Measurements from ENCODE around the gene SHKBP1. TPM values are rescaled to one million over a fixed set of nuclear protein-coding genes. Genes with fewer than 3 reads are reported as not detected.
A peak's percentile ranks its signal among the peaks of the same experiment; 100 is the strongest.
"Not testable (repeated sequence)": the region's sequence is repeated elsewhere in the genome, so short reads cannot be mapped to it uniquely, and the experiment has no call there.

Gene SHKBP1
- total RNA-seq, 1 experiment from 2014 or later = 43.0 TPM

- ChIA-PET POLR2A (ENCODE audit: unreplicated experiment) (no interaction called here), CTCF (no interaction called here)
- H3K9me2 ChIP-seq (replicated peaks; ENCODE audit: low read length) = no peaks in the 10 kb centered on the region
- H3K9ac ChIP-seq (ENCODE audit: low read length) = no peak overlapping the region
- no peaks in the 10 kb centered on the region for H3F3A ChIP-seq (ENCODE audit: low read length, unreplicated experiment)
- H3K4me3 ChIP-seq (ENCODE audit: low read length) = no peak overlapping the region
- no peak for ATAC-seq
- no peak for DNase-seq
- H2AFZ ChIP-seq (ENCODE audit: low read length) = no peak overlapping the region
- H3K4me2 ChIP-seq (ENCODE audit: low read length) = no peak overlapping the region
- no peaks in the 10 kb centered on the region for H4K20me1 ChIP-seq (ENCODE audit: low read length)
- no peaks in the 10 kb centered on the region for H3K4me1 ChIP-seq (ENCODE audit: insufficient read depth, low read length)
- TF ChIP-seq EZH2 (IDR thresholded peaks at IDR 0.05; ENCODE audit: low read length, unreplicated experiment) = no peak
- no peak for TF ChIP-seq EZH2phosphoT487 (IDR thresholded peaks at IDR 0.05; ENCODE audit: borderline replicate concordance, low read length)
- TF ChIP-seq, protein P1, sequence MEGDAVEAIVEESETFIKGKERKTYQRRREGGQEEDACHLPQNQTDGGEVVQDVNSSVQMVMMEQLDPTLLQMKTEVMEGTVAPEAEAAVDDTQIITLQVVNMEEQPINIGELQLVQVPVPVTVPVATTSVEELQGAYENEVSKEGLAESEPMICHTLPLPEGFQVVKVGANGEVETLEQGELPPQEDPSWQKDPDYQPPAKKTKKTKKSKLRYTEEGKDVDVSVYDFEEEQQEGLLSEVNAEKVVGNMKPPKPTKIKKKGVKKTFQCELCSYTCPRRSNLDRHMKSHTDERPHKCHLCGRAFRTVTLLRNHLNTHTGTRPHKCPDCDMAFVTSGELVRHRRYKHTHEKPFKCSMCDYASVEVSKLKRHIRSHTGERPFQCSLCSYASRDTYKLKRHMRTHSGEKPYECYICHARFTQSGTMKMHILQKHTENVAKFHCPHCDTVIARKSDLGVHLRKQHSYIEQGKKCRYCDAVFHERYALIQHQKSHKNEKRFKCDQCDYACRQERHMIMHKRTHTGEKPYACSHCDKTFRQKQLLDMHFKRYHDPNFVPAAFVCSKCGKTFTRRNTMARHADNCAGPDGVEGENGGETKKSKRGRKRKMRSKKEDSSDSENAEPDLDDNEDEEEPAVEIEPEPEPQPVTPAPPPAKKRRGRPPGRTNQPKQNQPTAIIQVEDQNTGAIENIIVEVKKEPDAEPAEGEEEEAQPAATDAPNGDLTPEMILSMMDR (conservative IDR thresholded peaks at IDR 0.05; ENCODE audit: low read depth, low read length) = no peak
- H3K27me3 ChIP-seq (ENCODE audit: low read length) = no peaks in the 10 kb centered on the region
- H3K79me2 ChIP-seq (ENCODE audit: low read length) = no peaks in the 10 kb centered on the region
- BruUV-seq (replicated peaks) = no TSS peak
- intact Hi-C loops (cut with micrococcal nuclease) = no loop called here
- no peak overlapping the region for H3K27ac ChIP-seq (ENCODE audit: low read length)
- H3K9me3 ChIP-seq (ENCODE audit: low read length) = no peaks in the 10 kb centered on the region
- H3K36me3 ChIP-seq (ENCODE audit: low read depth, low read length) = no peaks in the 10 kb centered on the region
Measured at GRCh38 chr19:40622773-40623075, 46.1 kb downstream of the SHKBP1 start.

DNA sequence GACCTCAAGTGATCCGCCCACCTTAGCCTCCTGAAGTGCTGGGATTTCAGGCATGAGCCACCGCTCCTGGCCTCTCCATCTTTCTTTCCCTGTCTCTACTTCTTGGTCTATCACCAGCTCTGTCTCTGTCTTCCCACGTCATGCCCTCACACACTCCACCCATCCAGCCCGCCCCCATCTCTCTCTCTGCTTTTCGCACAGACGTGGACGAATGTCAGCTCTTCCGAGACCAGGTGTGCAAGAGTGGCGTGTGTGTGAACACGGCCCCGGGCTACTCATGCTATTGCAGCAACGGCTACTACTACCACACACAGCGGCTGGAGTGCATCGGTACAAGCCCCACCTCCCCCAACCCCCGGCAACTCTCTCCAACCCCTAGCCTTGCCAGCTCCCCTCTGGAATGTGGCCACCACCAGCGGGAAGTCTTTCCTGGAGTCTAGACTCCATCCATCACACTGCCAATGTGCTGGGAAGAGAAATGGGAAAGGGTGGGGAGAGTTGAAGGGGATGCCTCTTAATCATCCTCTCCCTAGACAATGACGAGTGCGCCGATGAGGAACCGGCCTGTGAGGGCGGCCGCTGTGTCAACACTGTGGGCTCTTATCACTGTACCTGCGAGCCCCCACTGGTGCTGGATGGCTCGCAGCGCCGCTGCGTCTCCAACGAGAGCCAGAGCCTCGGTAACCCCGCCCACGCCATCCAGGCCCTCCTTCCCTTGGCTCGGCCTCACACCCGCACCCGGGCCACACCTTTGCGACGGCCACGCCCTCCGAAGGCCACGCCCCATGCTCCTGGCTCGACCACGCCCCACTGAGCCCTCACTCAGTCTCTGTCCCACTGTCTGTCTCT lies 47.0 kb downstream of the SHKBP1 start:
- ChIA-PET CTCF (no interaction called here), POLR2A (ENCODE audit: unreplicated experiment) (no interaction called here)
- peak overlapping the region; percentile 67 for H3K4me2 ChIP-seq (ENCODE audit: low read length)
- DNase-seq (peak; percentile 85), ATAC-seq (peak; percentile 96)
- no peaks in the 10 kb centered on the region for H3F3A ChIP-seq (ENCODE audit: low read length, unreplicated experiment)
- H3K27me3 ChIP-seq (ENCODE audit: low read length) = no peaks in the 10 kb centered on the region
- no peaks in the 10 kb centered on the region for H3K36me3 ChIP-seq (ENCODE audit: low read depth, low read length)
- peak overlapping the region; percentile 50; the same call in 1 of the 2 replicates for H2AFZ ChIP-seq (ENCODE audit: low read length)
- BruUV-seq (replicated peaks) = no TSS peak
- H3K9ac ChIP-seq (ENCODE audit: low read length) = no peak overlapping the region
- no peak overlapping the region for H3K27ac ChIP-seq (ENCODE audit: low read length)
- H3K4me3 ChIP-seq (ENCODE audit: low read length) = no peak overlapping the region
- TF ChIP-seq, protein P1 (conservative IDR thresholded peaks at IDR 0.05; ENCODE audit: low read depth, low read length) = no peak
- TF ChIP-seq EZH2phosphoT487 (IDR thresholded peaks at IDR 0.05; ENCODE audit: borderline replicate concordance, low read length) (no peak), EZH2 (IDR thresholded peaks at IDR 0.05; ENCODE audit: low read length, unreplicated experiment) (no peak)
- intact Hi-C loops (cut with micrococcal nuclease) = no loop called here
- no peaks in the 10 kb centered on the region for H3K4me1 ChIP-seq (ENCODE audit: insufficient read depth, low read length)
- no peaks in the 10 kb centered on the region for H4K20me1 ChIP-seq (ENCODE audit: low read length)
- no peaks in the 10 kb centered on the region for H3K9me3 ChIP-seq (ENCODE audit: low read length)
- H3K9me2 ChIP-seq (replicated peaks; ENCODE audit: low read length) = no peaks in the 10 kb centered on the region
- no peaks in the 10 kb centered on the region for H3K79me2 ChIP-seq (ENCODE audit: low read length)

- 0 out of 2 replicates have a peak overlapping the region, but pooled peaks have one; percentile 67 for H3K4me2 ChIP-seq (ENCODE audit: low read length)
- ATAC-seq; intact Hi-C loops (cut with micrococcal nuclease); H3K4me1 ChIP-seq (ENCODE audit: insufficient read depth, low read length); H3K9me2 ChIP-seq (replicated peaks; ENCODE audit: low read length); H3K36me3 ChIP-seq (ENCODE audit: low read depth, low read length); CTCF ChIA-PET; H3K4me3 ChIP-seq (ENCODE audit: low read length); H3K9me3 ChIP-seq (ENCODE audit: low read length); H3K79me2 ChIP-seq (ENCODE audit: low read length); H3K9ac ChIP-seq (ENCODE audit: low read length); H2AFZ ChIP-seq (ENCODE audit: low read length); H3F3A ChIP-seq (ENCODE audit: low read length, unreplicated experiment); H4K20me1 ChIP-seq (ENCODE audit: low read length); H3K27me3 ChIP-seq (ENCODE audit: low read length); H3K27ac ChIP-seq (ENCODE audit: low read length); DNase-seq; POLR2A ChIA-PET (ENCODE audit: unreplicated experiment); BruUV-seq (replicated peaks): not testable (repeated sequence)
Measured at GRCh38 chr19:40624369-40625153, 47.9 kb downstream of the SHKBP1 start.

Measured in PC-3 (cell line).